ENCODE measurements around the gene ADSS2.
"Not testable (repeated sequence)": the region's sequence is repeated elsewhere in the genome, so short reads cannot be mapped to it uniquely, and the experiment has no call there.

The ADSS2 gene

GRCh38 chr1:244395965-244396364 is 55.7 kb downstream of the ADSS2 start:
- DNase-seq (ENCODE audit: low spot score), result no peak

GRCh38 chr1:244394826-244395765 is 56.6 kb downstream of the ADSS2 start:
- DNase-seq (ENCODE audit: low spot score), result no peak

GRCh38 chr1:244394346-244394745 is 57.4 kb downstream of the ADSS2 start:
- DNase-seq (ENCODE audit: low spot score), result no peak

- DNase-seq (ENCODE audit: low spot score), result no peak
Measured at GRCh38 chr1:244393604-244394176, 58.0 kb downstream of the ADSS2 start.

GRCh38 chr1:244391761-244392160 is 59.9 kb downstream of the ADSS2 start:
- no peak for DNase-seq (ENCODE audit: low spot score)

GRCh38 chr1:244388961-244389360 is 62.7 kb downstream of the ADSS2 start:
- DNase-seq (ENCODE audit: low spot score), result no peak

- no peak for DNase-seq (ENCODE audit: low spot score)
Measured at GRCh38 chr1:244387415-244387814, 64.3 kb downstream of the ADSS2 start.

- DNase-seq (ENCODE audit: low spot score), result no peak
Measured at GRCh38 chr1:244386595-244386994, 65.1 kb downstream of the ADSS2 start.

GRCh38 chr1:244384066-244384465 is 67.6 kb downstream of the ADSS2 start:
- no peak for DNase-seq (ENCODE audit: low spot score)

- DNase-seq (ENCODE audit: low spot score), result no peak
Measured at GRCh38 chr1:244383278-244383884, 68.3 kb downstream of the ADSS2 start.

GRCh38 chr1:244381878-244382565 is 69.7 kb downstream of the ADSS2 start:
- DNase-seq (ENCODE audit: low spot score), result no peak

- DNase-seq (ENCODE audit: low spot score), result no peak
Measured at GRCh38 chr1:244376126-244376525, 75.6 kb downstream of the ADSS2 start.

GRCh38 chr1:244375051-244375450 is 76.7 kb downstream of the ADSS2 start:
- no peak for DNase-seq (ENCODE audit: low spot score)

- not testable (repeated sequence) for DNase-seq (ENCODE audit: low spot score)
Measured at GRCh38 chr1:244374484-244374883, 77.2 kb downstream of the ADSS2 start.

GRCh38 chr1:244371242-244372141 is 80.2 kb downstream of the ADSS2 start:
- DNase-seq (ENCODE audit: low spot score), result no peak

- DNase-seq (ENCODE audit: low spot score), result no peak
Measured at GRCh38 chr1:244370060-244370637, 81.6 kb downstream of the ADSS2 start.

- no peak for DNase-seq (ENCODE audit: low spot score)
Measured at GRCh38 chr1:244369256-244370057, 82.3 kb downstream of the ADSS2 start.

- DNase-seq (ENCODE audit: low spot score), result no peak
Measured at GRCh38 chr1:244368279-244368678, 83.4 kb downstream of the ADSS2 start.

GRCh38 chr1:244367399-244368114 is 84.2 kb downstream of the ADSS2 start:
- no peak for DNase-seq (ENCODE audit: low spot score)

GRCh38 chr1:244365809-244366208 is 85.9 kb downstream of the ADSS2 start:
- DNase-seq (ENCODE audit: low spot score), result no peak

Measured in HuH-7 (cell line).